ENCODE data around the gene SCMH1. TPM values are rescaled to one million over a fixed set of nuclear protein-coding genes. Genes with fewer than 3 reads are reported as not detected.

Gene SCMH1
- total RNA-seq, 2 experiments from 2014 or later: 47.0 to 47.7 TPM

GRCh38 chr1:40997096-40997495 lies 245.0 kb downstream of the SCMH1 start:
- no TSS peak for BruUV-seq (replicated peaks)
- Histone ChIP-seq H3K4me2 (ENCODE audit: low read length) (no peak overlapping the region), H3K36me3 (ENCODE audit: insufficient read depth, low read length) (peaks cover 99% of the 10 kb centered on the region), H3K27ac (ENCODE audit: low read depth, low read length, poor library complexity, severe bottlenecking) (no peak overlapping the region), H3K4me1 (ENCODE audit: insufficient read depth, low read length, poor library complexity, severe bottlenecking) (no peaks in the 10 kb centered on the region), H3K79me2 (ENCODE audit: insufficient read depth, low read depth, low read length) (0 out of 2 replicates have a peak, but pooled peaks cover 6% of the 10 kb centered on the region), H3K9me3 (ENCODE audit: low read length) (no peaks in the 10 kb centered on the region), H2AFZ (ENCODE audit: low read length) (no peak overlapping the region), H4K20me1 (ENCODE audit: insufficient read depth, low read length) (no peaks in the 10 kb centered on the region), H3K9me2 (ENCODE audit: insufficient read depth, low read length) (no peaks in the 10 kb centered on the region), H3K4me3 (ENCODE audit: low read depth, low read length, poor library complexity, severe bottlenecking) (no peak overlapping the region)
- no peak for DNase-seq (ENCODE audit: low spot score)
- intact Hi-C loops (cut with micrococcal nuclease; ENCODE audit: unreplicated experiment): no loop called here
- no peak for TF ChIP-seq EZH2phosphoT487 (IDR thresholded peaks at IDR 0.05; ENCODE audit: borderline replicate concordance, low read depth, low read length)
- no peak for TF ChIP-seq CTCF (conservative IDR thresholded peaks at IDR 0.05; ENCODE audit: low read length)
- POLR2A ChIA-PET: no interaction called here
- CTCF ChIA-PET (ENCODE audit: unreplicated experiment): no interaction called here

- no peak for TF ChIP-seq EZH2phosphoT487 (IDR thresholded peaks at IDR 0.05; ENCODE audit: borderline replicate concordance, low read depth, low read length)
- ChIA-PET CTCF (ENCODE audit: unreplicated experiment) (no interaction called here), POLR2A (no interaction called here)
- no peaks in the 10 kb centered on the region for H3K4me1 ChIP-seq (ENCODE audit: insufficient read depth, low read length, poor library complexity, severe bottlenecking)
- H3K4me2 ChIP-seq (ENCODE audit: low read length): no peak overlapping the region
- no peak overlapping the region for H3K27ac ChIP-seq (ENCODE audit: low read depth, low read length, poor library complexity, severe bottlenecking)
- peaks cover 12% of the 10 kb centered on the region for H3K79me2 ChIP-seq (ENCODE audit: insufficient read depth, low read depth, low read length)
- H4K20me1 ChIP-seq (ENCODE audit: insufficient read depth, low read length): peaks cover 11% of the 10 kb centered on the region; the same call in 1 of the 2 replicates
- H3K36me3 ChIP-seq (ENCODE audit: insufficient read depth, low read length): peaks cover 100% of the 10 kb centered on the region
- H3K4me3 ChIP-seq (ENCODE audit: low read depth, low read length, poor library complexity, severe bottlenecking): no peak overlapping the region
- H2AFZ ChIP-seq (ENCODE audit: low read length): no peak overlapping the region
- no peak for DNase-seq (ENCODE audit: low spot score)
- intact Hi-C loops (cut with micrococcal nuclease; ENCODE audit: unreplicated experiment): no loop called here
- no peaks in the 10 kb centered on the region for H3K9me3 ChIP-seq (ENCODE audit: low read length)
- BruUV-seq (replicated peaks): no TSS peak
- no peaks in the 10 kb centered on the region for H3K9me2 ChIP-seq (ENCODE audit: insufficient read depth, low read length)
Observed at GRCh38 chr1:40989066-40989465, 253.0 kb downstream of the SCMH1 start.

- Histone ChIP-seq H3K4me1 (ENCODE audit: insufficient read depth, low read length, poor library complexity, severe bottlenecking) (no peaks in the 10 kb centered on the region), H3K9me3 (ENCODE audit: low read length) (no peaks in the 10 kb centered on the region), H4K20me1 (ENCODE audit: insufficient read depth, low read length) (peaks cover 19% of the 10 kb centered on the region), H3K4me2 (ENCODE audit: low read length) (no peak overlapping the region), H3K36me3 (ENCODE audit: insufficient read depth, low read length) (peaks cover 100% of the 10 kb centered on the region), H3K27ac (ENCODE audit: low read depth, low read length, poor library complexity, severe bottlenecking) (no peak overlapping the region), H2AFZ (ENCODE audit: low read length) (no peak overlapping the region), H3K79me2 (ENCODE audit: insufficient read depth, low read depth, low read length) (peaks cover 20% of the 10 kb centered on the region), H3K9me2 (ENCODE audit: insufficient read depth, low read length) (no peaks in the 10 kb centered on the region), H3K4me3 (ENCODE audit: low read depth, low read length, poor library complexity, severe bottlenecking) (no peak overlapping the region)
- ChIA-PET CTCF (ENCODE audit: unreplicated experiment) (no interaction called here), POLR2A (interaction anchor here (0.7 kb wide), 1 partner anchor 584 kb away, joined by 3 read pairs; no protein-coding TSS in a partner anchor)
- BruUV-seq (replicated peaks): no TSS peak
- TF ChIP-seq EZH2phosphoT487 (IDR thresholded peaks at IDR 0.05; ENCODE audit: borderline replicate concordance, low read depth, low read length) (no peak), CTCF (conservative IDR thresholded peaks at IDR 0.05; ENCODE audit: low read length) (no peak)
- intact Hi-C loops (cut with micrococcal nuclease; ENCODE audit: unreplicated experiment): no loop called here
- DNase-seq (ENCODE audit: low spot score): no peak
Observed at GRCh38 chr1:40988280-40988679, 253.8 kb downstream of the SCMH1 start.

All from OCI-LY7 (cell line).